NCI-H2196 (cell line): Measurements from ENCODE around the gene KAZN.
A peak's percentile ranks its signal among the peaks of the same experiment; 100 is the strongest.

Source experiments
- DNase-seq: peaks from one replicate; lab custom pipeline; 2025; ENCODE audit not compliant: unreplicated experiment; lab: John Stamatoyannopoulos, UW

The KAZN gene

GRCh38 chr1:14763977-14764376 lies 165.5 kb downstream of the KAZN start:
- no peak for DNase-seq

DNA sequence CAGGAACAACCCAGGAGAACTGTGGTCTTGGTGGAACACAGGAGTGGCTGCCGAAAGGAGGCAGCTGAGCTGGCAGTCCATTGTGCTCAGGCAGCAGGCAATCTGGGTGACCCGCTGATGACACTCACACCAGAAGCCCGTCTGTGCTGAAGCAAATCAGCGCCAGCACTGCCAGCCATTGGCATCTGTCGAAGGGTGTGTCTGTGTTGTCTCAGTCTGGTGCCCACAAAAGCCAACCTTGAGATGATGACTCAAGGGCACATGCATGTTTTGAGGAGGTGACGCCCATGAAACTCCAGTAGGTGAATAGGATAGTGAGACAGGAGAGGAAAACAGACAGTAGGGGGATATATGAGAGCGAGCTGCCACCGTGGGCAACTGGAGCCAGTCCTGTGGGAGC lies 167.3 kb downstream of the KAZN start:
- DNase-seq, result no peak

DNA sequence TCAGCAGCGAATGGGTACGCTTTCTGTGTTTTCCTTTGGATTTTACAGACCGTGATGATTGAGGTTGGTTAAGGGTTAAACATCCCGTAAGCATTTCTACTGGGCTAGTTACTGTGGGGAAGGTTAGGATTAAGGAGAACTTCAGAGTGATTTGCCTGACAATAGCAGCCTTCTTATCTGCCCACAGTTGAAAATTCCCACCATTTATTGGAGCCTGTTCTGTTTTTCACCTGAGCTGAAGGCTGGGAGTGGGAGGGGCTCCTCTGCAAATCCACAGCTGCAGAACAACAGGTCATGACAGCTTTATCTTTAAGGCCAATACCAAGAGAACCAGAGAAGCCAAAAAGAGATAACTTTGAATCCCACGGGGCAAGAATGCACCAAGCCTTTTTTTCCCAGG lies 168.6 kb downstream of the KAZN start:
- no peak for DNase-seq

DNA sequence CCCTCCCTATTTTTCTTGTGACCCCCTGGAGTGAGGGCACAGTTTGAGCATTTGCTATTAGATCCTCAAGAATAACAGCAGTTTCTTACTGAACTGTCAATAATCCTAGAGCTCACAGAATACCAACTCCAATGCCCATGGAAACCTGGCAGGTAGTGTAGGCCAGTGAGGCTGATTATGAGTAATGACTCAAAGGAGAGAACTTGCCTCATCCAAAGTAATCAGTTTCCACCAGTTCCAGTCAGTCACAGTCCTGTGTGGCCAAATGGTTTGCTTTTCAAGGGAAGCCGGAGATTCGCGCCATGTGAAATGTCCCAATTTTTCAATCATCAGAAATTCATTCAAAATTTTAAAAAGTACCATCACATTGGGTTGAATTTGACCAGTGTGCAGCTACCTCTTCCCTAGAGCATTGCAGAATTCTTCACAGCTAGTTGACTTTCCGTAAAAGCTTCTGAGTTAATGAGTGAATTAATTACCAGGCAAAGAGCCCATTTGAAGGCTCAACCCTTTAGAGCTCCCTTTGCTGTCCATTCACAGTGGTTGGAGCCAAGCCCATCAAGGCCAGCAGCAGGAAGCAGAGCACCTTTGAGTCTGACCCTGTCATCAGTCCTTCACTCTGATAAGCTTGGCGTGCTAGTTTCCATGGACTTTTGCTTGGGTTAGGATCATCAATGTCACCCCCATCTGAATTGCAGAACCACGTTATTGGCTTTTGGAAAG lies 170.3 kb downstream of the KAZN start:
- no peak for DNase-seq

- no peak for DNase-seq
Observed at GRCh38 chr1:14769486-14770274, 171.2 kb downstream of the KAZN start.

- DNase-seq, result no peak
Observed at GRCh38 chr1:14773396-14774025, 175.0 kb downstream of the KAZN start.

DNA sequence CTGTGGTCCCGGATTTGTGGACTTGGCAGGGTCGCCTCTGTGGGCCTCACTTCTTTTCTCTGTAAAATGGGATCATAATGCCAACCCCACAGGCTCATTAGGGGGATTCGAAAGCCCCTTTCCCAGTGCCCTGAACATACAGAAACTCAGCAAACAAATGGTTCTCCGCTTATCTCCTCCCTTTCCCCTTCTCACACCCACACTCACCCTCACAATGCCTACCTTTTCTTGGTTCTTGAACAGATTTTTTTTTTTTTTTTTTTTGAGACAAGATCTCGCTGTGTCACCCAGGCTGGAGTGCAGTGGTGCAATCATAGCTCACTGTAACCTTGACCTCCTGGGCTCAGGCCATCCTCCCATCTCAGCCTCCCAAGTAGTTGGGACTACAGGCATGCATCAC lies 175.7 kb downstream of the KAZN start:
- DNase-seq, result no peak

GRCh38 chr1:14774988-14775387 lies 176.5 kb downstream of the KAZN start:
- no peak for DNase-seq

- no peak for DNase-seq
Observed at GRCh38 chr1:14775434-14775833, 176.9 kb downstream of the KAZN start.

GRCh38 chr1:14777516-14778506 lies 179.3 kb downstream of the KAZN start:
- no peak for DNase-seq

DNA sequence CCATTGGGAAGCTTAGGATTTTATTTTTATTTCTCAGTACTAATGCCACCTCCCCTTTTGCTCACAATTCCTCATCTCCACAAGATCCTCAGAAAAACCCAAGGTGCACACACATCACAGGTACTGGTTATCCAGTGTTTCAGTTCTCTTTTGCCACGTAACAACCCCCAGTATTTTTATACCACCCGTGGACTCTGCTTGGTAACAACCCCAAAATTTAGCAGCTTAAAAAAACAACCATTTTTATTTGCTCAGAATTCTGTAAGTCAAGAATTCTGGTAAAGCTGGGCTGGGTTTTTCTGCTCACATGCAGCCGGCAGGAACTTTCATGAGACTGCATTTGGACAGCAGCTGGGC lies 180.0 kb downstream of the KAZN start:
- DNase-seq, result no peak

DNA sequence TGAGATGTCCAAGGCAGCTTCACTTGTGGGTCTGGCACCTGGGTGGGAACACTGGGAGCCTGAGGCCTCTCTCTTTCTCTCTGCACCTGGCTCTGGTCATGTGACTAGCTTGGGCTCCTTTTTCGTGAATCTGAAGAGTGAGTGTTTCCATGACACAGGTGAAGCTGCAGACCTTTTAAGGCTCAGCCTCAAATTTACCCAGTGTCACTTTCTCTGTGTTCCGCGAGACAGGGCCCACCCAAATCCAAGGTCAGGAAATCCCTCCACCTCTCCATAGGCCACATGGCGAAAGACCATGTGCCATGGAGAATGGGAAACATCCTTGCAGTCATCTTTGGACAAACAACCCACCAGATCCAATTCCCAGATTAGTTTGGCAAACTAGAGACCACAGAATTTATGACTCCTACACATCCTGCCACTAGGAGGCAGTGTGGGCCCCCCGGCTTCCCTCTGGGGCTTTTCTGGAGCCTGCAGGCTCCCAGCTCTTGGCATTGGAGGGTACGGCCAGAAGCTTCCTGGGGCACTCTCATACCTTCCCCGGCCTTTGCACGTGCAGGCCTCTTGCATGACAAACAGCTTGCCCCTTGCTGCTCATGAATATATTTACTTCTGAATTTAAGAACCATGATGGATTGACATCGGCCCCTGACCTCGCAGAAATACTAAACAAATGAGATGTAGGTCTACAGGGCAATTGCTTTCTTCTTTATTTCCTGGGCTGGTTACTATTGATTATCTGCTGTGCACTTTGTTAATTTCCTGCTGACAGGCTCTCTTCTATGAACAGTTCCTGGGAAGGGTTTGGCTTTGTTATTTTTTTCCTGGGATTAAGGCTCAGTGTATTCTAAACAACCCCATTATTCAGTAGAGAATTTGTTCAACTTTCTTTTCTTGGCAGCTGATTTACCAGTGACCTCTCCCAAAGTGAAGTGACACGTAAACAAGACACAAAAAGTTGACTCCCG lies 180.7 kb downstream of the KAZN start:
- peak; percentile 24 for DNase-seq

- no peak for DNase-seq
Observed at GRCh38 chr1:14780271-14780670, 181.8 kb downstream of the KAZN start.

- no peak for DNase-seq
Observed at GRCh38 chr1:14781811-14782210, 183.3 kb downstream of the KAZN start.

DNA sequence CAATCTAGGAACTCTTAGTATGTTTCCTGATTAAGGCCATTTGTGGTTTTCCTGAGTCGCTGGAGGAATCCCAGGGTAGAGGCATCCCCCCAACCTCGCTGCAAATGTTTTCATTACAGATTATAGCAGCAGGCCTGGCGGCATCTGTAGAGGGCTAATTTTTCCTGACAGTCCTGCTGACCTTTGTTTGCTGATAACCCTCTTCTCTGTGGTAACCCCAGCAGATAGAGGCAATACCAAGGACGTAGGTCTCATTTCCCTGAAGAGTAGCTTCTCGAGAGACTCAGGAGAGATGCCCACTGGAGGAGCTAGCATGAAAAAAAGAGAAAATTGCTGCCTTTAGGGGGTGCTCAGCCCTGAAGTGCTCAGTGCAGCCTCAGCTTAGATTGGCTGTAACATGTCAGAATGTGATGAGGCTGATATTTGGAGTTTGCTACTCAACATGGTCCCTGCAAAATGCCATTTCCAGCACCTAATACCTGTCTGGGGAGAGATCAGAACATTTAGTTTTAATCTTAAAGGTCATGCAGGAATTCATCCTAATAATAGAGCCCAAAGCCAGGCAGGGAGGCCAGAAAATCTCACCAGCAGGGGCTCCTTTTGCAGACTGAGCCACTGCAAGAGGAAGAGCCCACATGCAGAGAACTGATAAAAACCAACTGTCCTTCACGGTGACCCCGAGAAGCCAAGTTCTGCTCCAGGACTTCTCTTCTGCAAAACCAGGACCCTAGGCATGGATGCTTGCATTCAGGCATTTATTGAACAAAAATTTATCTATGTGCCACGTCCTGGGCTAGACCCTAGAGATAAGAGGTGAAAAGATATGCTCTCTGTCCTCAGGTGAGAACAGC lies 184.5 kb downstream of the KAZN start:
- DNase-seq, result no peak

DNA sequence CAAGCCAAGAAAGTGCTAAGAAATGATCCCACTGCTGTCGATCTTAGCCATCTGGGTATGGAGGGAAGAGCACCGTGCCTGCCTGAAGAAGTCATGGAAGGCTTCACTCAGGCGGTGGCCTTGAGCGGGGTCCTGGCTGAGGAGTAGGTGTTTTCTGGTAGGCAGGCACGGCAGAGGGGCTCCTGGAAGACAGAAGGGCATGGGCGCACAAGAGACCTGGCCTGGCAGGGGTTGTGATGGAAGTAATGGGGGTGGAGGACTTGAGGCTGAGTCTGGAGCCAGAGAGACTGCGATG lies 185.1 kb downstream of the KAZN start:
- DNase-seq, result no peak

- DNase-seq, result no peak
Observed at GRCh38 chr1:14784790-14785773, 186.6 kb downstream of the KAZN start.

- DNase-seq, result no peak
Observed at GRCh38 chr1:14786109-14786675, 187.7 kb downstream of the KAZN start.
